ENCODE data around the gene EXOSC5.

The EXOSC5 gene

DNA sequence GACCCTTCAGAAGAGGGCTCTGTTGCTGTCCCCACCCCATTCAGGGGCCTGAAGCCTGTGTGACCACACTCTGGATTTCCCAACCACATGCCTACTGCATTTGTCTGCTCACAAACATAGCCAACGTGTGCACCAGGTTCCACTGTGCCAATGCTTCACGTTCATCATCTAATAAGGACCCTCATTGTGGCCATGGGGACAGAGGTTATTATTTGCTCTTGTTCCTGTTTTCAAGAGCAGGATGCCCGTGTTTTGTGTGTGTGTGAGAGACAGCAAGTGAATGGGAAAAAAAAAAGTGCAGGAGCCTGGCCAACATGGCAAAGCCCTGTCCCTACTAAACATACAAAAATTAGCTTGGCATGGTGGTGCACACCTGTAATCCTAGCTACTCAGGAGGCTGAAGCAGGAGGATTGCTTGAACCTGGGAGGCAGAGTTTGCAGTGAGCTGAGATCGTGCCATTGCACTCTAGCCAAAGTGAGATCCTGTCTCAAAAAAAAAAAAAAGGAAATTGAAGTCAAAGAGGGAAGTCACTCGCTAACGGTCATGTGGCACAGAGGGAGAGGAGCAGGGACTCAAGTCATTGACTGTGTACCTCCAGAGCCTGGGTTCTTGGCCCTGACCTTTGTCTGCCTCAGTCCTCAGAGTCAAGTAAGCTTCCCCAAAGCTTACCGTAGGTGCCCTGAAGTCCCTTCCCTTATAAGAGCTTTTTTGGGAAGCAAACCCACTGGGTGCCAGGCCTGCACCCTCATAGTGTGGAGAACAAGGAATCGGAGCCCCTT, 23.1 kb upstream of the EXOSC5 start:
- no peak overlapping the region for H3K4me3 ChIP-seq (ENCODE audit: low read length)
- DNase-seq (ENCODE audit: low read depth) = no peak
- TF ChIP-seq, protein P1, sequence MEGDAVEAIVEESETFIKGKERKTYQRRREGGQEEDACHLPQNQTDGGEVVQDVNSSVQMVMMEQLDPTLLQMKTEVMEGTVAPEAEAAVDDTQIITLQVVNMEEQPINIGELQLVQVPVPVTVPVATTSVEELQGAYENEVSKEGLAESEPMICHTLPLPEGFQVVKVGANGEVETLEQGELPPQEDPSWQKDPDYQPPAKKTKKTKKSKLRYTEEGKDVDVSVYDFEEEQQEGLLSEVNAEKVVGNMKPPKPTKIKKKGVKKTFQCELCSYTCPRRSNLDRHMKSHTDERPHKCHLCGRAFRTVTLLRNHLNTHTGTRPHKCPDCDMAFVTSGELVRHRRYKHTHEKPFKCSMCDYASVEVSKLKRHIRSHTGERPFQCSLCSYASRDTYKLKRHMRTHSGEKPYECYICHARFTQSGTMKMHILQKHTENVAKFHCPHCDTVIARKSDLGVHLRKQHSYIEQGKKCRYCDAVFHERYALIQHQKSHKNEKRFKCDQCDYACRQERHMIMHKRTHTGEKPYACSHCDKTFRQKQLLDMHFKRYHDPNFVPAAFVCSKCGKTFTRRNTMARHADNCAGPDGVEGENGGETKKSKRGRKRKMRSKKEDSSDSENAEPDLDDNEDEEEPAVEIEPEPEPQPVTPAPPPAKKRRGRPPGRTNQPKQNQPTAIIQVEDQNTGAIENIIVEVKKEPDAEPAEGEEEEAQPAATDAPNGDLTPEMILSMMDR (conservative IDR thresholded peaks at IDR 0.05; ENCODE audit: low read depth, low read length) = no peak

DNA sequence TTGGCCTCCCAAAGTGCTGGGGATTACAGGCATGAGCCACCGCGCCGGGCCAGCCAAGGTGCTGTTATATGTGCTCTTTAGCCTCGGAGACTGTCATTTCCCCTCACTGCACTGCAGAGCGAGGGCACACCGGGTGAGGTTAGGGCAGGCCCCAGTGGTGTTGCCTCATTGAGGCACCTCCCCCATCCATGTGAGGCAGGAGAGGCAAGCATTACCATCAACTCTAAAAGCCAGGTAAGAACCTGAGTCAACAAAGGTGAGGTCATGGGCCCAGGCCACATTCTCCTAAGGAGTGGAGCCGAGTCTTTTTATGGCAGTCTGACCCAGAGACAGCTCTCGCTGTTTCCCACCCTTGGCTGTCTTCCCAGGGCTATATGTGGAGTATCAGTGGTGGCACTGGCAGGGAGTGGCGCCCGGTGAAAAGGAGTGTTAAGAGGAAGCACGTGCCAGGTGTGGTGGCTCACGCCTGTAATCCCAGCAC, 19.1 kb upstream of the EXOSC5 start:
- DNase-seq (ENCODE audit: low read depth) = no peak
- H3K4me3 ChIP-seq (ENCODE audit: low read length) = no peak overlapping the region
- TF ChIP-seq, protein P1 (conservative IDR thresholded peaks at IDR 0.05; ENCODE audit: low read depth, low read length) = no peak

DNA sequence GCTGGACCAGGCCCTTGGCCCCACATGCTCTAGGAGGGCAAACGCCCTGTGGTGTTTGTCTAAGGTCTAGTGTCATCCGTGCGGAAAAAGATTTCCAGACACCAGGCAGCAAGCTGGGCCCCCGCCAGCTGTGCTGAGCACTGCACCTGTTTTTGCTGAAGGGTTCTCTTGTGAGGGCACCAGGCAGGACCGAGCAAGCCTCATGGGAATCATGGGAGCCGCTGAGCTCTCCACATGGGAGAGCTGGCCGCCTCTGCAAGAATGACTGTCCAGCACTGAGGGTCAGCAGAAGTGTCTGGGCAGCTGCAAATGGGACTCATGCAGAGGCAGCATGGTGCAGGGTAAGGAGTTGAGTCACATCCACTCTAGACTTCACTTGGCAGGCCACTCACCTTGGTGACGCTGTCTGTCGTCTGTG, 18.0 kb upstream of the EXOSC5 start:
- TF ChIP-seq, protein P1 (conservative IDR thresholded peaks at IDR 0.05; ENCODE audit: low read depth, low read length) = no peak
- DNase-seq (ENCODE audit: low read depth) = no peak

DNA sequence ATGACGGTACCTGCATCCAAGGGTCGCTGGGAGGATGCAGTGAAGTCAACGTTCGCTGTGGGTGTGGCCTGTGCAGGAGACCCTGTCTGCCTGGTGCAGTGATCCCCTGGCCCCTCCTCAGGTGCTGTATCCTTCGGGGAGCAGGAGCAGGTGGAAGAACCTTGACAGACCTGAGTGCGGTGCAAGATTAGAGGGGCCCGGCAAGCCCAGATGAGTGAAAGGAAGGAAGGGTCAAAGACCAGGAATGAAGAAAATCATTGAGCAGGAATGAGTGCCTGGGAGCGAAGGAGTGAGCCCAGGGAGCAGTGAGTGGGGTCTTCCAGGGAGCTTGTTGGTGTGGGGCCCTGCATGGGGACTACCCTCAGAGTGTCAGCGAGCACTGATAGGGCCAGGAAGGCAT, 17.3 kb upstream of the EXOSC5 start:
- TF ChIP-seq, protein P1 (conservative IDR thresholded peaks at IDR 0.05; ENCODE audit: low read depth, low read length) = no peak
- DNase-seq (ENCODE audit: low read depth) = no peak
- H3K4me3 ChIP-seq (ENCODE audit: low read length) = no peak overlapping the region

More for the DNA sequence above, 18.0 kb upstream of the EXOSC5 start:
- H3K4me3 ChIP-seq (ENCODE audit: low read length) = no peak overlapping the region

DNA sequence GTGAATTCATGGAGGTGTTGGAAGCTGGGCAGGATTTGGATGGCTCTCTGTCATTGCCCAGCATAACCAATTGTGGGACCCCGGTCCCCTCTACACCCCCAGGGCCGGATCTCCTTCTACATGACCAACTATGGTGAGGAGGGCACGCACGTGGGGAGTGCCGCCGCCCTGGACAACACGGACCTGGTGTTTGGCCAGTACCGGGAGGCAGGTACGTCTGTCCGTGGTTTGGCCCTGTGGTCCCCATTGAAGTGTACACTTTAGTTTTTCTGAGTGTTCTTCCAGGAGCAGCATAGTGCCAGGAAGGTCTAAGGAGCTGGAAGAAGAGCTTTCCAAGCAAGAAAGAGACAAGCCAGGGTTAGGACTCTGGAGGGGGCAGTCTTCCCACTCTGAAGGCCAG, 16.8 kb upstream of the EXOSC5 start:
- TF ChIP-seq, protein P1 (conservative IDR thresholded peaks at IDR 0.05; ENCODE audit: low read depth, low read length) = no peak
- no peak for DNase-seq (ENCODE audit: low read depth)
- H3K4me3 ChIP-seq (ENCODE audit: low read length) = no peak overlapping the region

DNA sequence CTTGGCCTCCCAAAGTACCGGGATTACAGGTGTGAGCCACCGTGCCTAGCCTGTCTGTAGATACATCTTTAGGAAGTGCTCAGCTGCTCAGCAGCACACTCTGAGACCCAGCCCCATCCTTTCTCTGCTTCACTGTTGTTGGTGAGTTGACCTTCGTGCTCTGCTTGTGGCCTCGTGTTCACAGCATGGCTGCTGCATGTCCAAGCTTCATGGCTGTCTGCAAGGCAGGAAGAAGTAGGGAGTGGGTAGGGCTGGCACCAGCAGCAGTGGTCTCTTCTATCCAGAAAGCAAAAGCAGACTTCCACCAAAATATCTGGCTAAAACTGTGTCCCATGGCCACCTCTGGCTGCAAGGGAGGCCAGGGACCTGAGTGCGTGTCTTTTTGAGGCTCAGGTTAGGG, 15.8 kb upstream of the EXOSC5 start:
- TF ChIP-seq, protein P1 (conservative IDR thresholded peaks at IDR 0.05; ENCODE audit: low read depth, low read length) = no peak
- no peak for DNase-seq (ENCODE audit: low read depth)
- no peak overlapping the region for H3K4me3 ChIP-seq (ENCODE audit: low read length)

DNA sequence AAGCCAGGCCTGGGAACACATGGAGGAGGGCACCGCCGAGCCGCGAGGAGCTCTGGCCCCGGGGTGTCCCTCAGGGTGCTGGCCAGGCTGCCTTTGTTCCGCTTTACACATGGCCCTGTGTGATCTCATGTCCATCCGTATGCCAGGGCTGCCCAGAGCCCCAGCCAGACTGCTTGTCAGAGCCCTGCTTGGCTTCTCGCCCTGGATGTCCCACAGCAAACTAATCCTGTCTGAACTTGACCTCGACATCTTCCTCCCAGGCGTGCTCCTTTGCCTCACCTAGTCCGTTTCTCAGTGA, 14.8 kb upstream of the EXOSC5 start:
- TF ChIP-seq, protein P1 (conservative IDR thresholded peaks at IDR 0.05; ENCODE audit: low read depth, low read length) = no peak
- DNase-seq (ENCODE audit: low read depth) = no peak
- H3K4me3 ChIP-seq (ENCODE audit: low read length) = no peak overlapping the region
